Fibroblast of the conjunctiva (primary cell): ENCODE data around the gene KCNE1.
"Not testable (repeated sequence)": the region's sequence is repeated elsewhere in the genome, so short reads cannot be mapped to it uniquely, and the experiment has no call there.

Source experiments
- DNase-seq: peaks from one replicate; pipeline ENCODE4 v3.0.0-alpha.2; 2010; ENCODE audit warnings: low read depth

Gene KCNE1

GRCh38 chr21:34407294-34407693 lies 104.7 kb downstream of the KCNE1 start:
- not testable (repeated sequence) for DNase-seq

GRCh38 chr21:34406676-34407075 lies 105.3 kb downstream of the KCNE1 start:
- DNase-seq, result not testable (repeated sequence)

- DNase-seq, result not testable (repeated sequence)
Observed at GRCh38 chr21:34406102-34406501, 105.9 kb downstream of the KCNE1 start.

GRCh38 chr21:34405686-34406085 lies 106.3 kb downstream of the KCNE1 start:
- not testable (repeated sequence) for DNase-seq

- DNase-seq, result not testable (repeated sequence)
Observed at GRCh38 chr21:34404742-34405141, 107.3 kb downstream of the KCNE1 start.

- DNase-seq, result not testable (repeated sequence)
Observed at GRCh38 chr21:34400522-34400921, 111.5 kb downstream of the KCNE1 start.
